ENCODE results near the gene SORD.

The SORD gene

GRCh38 chr15:45120081-45120972 is 97.3 kb downstream of the SORD start:
- TF ChIP-seq CTCF (conservative IDR thresholded peaks at IDR 0.05), result no peak
- H3K27ac ChIP-seq, result no peak overlapping the region

GRCh38 chr15:45121020-45121419 is 98.0 kb downstream of the SORD start:
- no peak for TF ChIP-seq CTCF (conservative IDR thresholded peaks at IDR 0.05)
- H3K27ac ChIP-seq, result no peak overlapping the region

GRCh38 chr15:45121706-45122417 is 98.9 kb downstream of the SORD start:
- TF ChIP-seq CTCF (conservative IDR thresholded peaks at IDR 0.05), result no peak
- H3K27ac ChIP-seq, result no peak overlapping the region

GRCh38 chr15:45122719-45123118 is 99.7 kb downstream of the SORD start:
- H3K27ac ChIP-seq, result no peak overlapping the region
- TF ChIP-seq CTCF (conservative IDR thresholded peaks at IDR 0.05), result no peak

GRCh38 chr15:45123397-45123796 is 100.4 kb downstream of the SORD start:
- H3K27ac ChIP-seq, result no peak overlapping the region
- no peak for TF ChIP-seq CTCF (conservative IDR thresholded peaks at IDR 0.05)

GRCh38 chr15:45126535-45127158 is 103.7 kb downstream of the SORD start:
- peak; percentile 86 for TF ChIP-seq CTCF (conservative IDR thresholded peaks at IDR 0.05)
- H3K27ac ChIP-seq, result no peak overlapping the region
